H1 (cell line): Measurements from ENCODE around the gene FKBP2. TPM values are rescaled to one million over a fixed set of nuclear protein-coding genes. Genes with fewer than 3 reads are reported as not detected.

ENCODE experiments used
- CTCF ChIA-PET: fragments of 300-600 bp; sonication (Branson Sonifier 250); formaldehyde crosslinking; loops from one replicate; lab custom pipeline; 2021; ENCODE audit not compliant: partially characterized antibody; lab: Charles Lee
- POLR2A ChIA-PET: fragments of 300-600 bp; sonication (Branson Sonifier 250); formaldehyde crosslinking; loops from one replicate; lab custom pipeline; 2021; ENCODE audit warnings: inconsistent platforms; ENCODE audit not compliant: partially characterized antibody; lab: Charles Lee
- DNase-seq, 2 experiments: peaks; one replicate each; pipeline versions ENCODE4 v3.0.0 to v3.0.0-alpha.2; 2010 to 2022; ENCODE audit warnings: low spot score in 2 of 2, low read depth in 1 of 2, mixed read lengths in 1 of 2
- FAIRE-seq: peaks from 2 replicates; lab custom pipeline; 2011; peaks lifted over from hg19 to GRCh38; lab: Jason Lieb, UNC
- H2AFZ ChIP-seq: 2 replicates; pipeline ENCODE4 v1.8.1; 2012; ENCODE audit warnings: low read length, inconsistent platforms
- H2AK5ac ChIP-seq: 2 replicates; pipeline ENCODE4 v1.6.1; 2013; ENCODE audit warnings: low read depth, low read length
- H2BK120ac ChIP-seq: replicated peaks from 2 replicates; pipeline ENCODE3; 2013; ENCODE audit warnings: low read depth, low read length, inconsistent platforms
- H2BK12ac ChIP-seq: 2 replicates; pipeline ENCODE4 v1.6.1; 2013; ENCODE audit warnings: low read depth, low read length
- H2BK15ac ChIP-seq: 2 replicates; pipeline ENCODE4 v1.6.1; 2013; ENCODE audit warnings: low read length
- H2BK20ac ChIP-seq: 2 replicates; pipeline ENCODE4 v1.6.1; 2013; ENCODE audit warnings: low read length
- H2BK5ac ChIP-seq: 2 replicates; pipeline ENCODE4 v1.6.1; 2013; ENCODE audit warnings: low read depth, low read length
- H3K14ac ChIP-seq: 2 replicates; pipeline ENCODE4 v1.6.1; 2013; ENCODE audit warnings: inconsistent platforms; ENCODE audit not compliant: insufficient read length
- H3K18ac ChIP-seq: 2 replicates; pipeline ENCODE4 v1.6.1; 2013; ENCODE audit warnings: low read length; ENCODE audit errors: extremely low read depth
- H3K23ac ChIP-seq: 2 replicates; pipeline ENCODE4 v1.6.1; 2013; ENCODE audit warnings: inconsistent platforms; ENCODE audit not compliant: insufficient read length
- H3K23me2 ChIP-seq: 2 replicates; pipeline ENCODE4 v1.6.1; 2013; ENCODE audit warnings: low read depth, low read length
- H3K27ac ChIP-seq: 2 replicates; pipeline ENCODE4 v1.6.1; 2011; ENCODE audit warnings: low read depth, low read length, inconsistent platforms
- H3K27me3 ChIP-seq, 4 experiments: replicated peaks in 1 of 4; 1 replicate in 1 of 4; 2 replicates in 3 of 4; pipeline versions ENCODE4 v1.6.1 to v1.8.1; 2011 to 2013; ENCODE audit warnings: low read length in 3 of 4, mild to moderate bottlenecking in 3 of 4, inconsistent platforms in 2 of 4, mixed read lengths in 2 of 4, moderate library complexity in 1 of 4; ENCODE audit not compliant: control insufficient read depth in 3 of 4, insufficient read depth in 3 of 4; ENCODE audit errors: extremely low read depth in 1 of 4
- H3K36me3 ChIP-seq, 4 experiments: 2 replicates each; pipeline versions ENCODE4 v1.6.1 to v1.8.1; 2011 to 2013; ENCODE audit warnings: mild to moderate bottlenecking in 4 of 4, low read length in 3 of 4, moderate library complexity in 2 of 4, control low read depth in 1 of 4, inconsistent platforms in 1 of 4; ENCODE audit not compliant: insufficient read depth in 4 of 4, control insufficient read depth in 2 of 4
- H3K4ac ChIP-seq: replicated peaks from 2 replicates; pipeline ENCODE3; 2013; ENCODE audit warnings: low read length, low read depth, mixed read lengths, inconsistent platforms; ENCODE audit not compliant: insufficient read length
- H3K4me1 ChIP-seq, 4 experiments: replicated peaks in 1 of 4; 1 replicate in 1 of 4; 2 replicates in 3 of 4; pipeline versions ENCODE4 v1.6.1 to v1.8.1; 2011 to 2013; ENCODE audit warnings: low read length in 3 of 4, inconsistent platforms in 2 of 4, mixed read lengths in 1 of 4; ENCODE audit not compliant: insufficient read depth in 4 of 4, control insufficient read depth in 3 of 4
- H3K4me2 ChIP-seq, 2 experiments: 2 replicates each; pipeline versions ENCODE4 v1.6.1 to v1.8.1; 2011 to 2013; ENCODE audit warnings: low read depth in 2 of 2, low read length in 2 of 2, control low read depth in 1 of 2, inconsistent platforms in 1 of 2, mild to moderate bottlenecking in 1 of 2; ENCODE audit not compliant: insufficient read depth in 1 of 2
- H3K4me3 ChIP-seq, 4 experiments: fragments of 200-600, 300-600 bp in 1 of 4; sonication (generic), shearing (Covaris generic), sonication (Bioruptor Twin) in 1 of 4; 2 replicates each; pipeline versions ENCODE4 v1.5.1 to v1.8.1; 2011 to 2016; ENCODE audit warnings: low read length in 4 of 4, low read depth in 3 of 4, control low read depth in 2 of 4, inconsistent platforms in 2 of 4, mild to moderate bottlenecking in 2 of 4, mixed read lengths in 1 of 4, moderate library complexity in 1 of 4; ENCODE audit not compliant: insufficient read depth in 2 of 4; ENCODE audit errors: extremely low read depth in 1 of 4
- H3K56ac ChIP-seq: replicated peaks from 2 replicates; pipeline ENCODE3; 2013; ENCODE audit warnings: low read depth, mild to moderate bottlenecking, mixed read lengths, low read length, inconsistent platforms; ENCODE audit not compliant: insufficient read length
- H3K79me1 ChIP-seq: 2 replicates; pipeline ENCODE4 v1.6.1; 2013; ENCODE audit warnings: low read depth, low read length, control low read depth
- H3K79me2 ChIP-seq, 2 experiments: 2 replicates each; pipeline versions ENCODE4 v1.6.1 to v1.8.1; 2012 to 2013; ENCODE audit warnings: low read length in 2 of 2, mild to moderate bottlenecking in 2 of 2, inconsistent platforms in 1 of 2; ENCODE audit not compliant: insufficient read depth in 2 of 2, control insufficient read depth in 1 of 2
- H3K9ac ChIP-seq, 4 experiments: replicated peaks in 1 of 4; 1 replicate in 1 of 4; 2 replicates in 3 of 4; pipeline versions ENCODE4 v1.6.1 to v1.8.1; 2011 to 2013; ENCODE audit warnings: low read depth in 3 of 4, low read length in 3 of 4, control low read depth in 2 of 4, mild to moderate bottlenecking in 2 of 4, moderate library complexity in 2 of 4, inconsistent platforms in 1 of 4; ENCODE audit errors: extremely low read depth in 1 of 4
- H3K9me3 ChIP-seq, 2 experiments: 2 replicates each; pipeline versions ENCODE4 v1.6.1 to v1.8.1; 2012 to 2013; ENCODE audit warnings: mild to moderate bottlenecking in 2 of 2, moderate library complexity in 2 of 2, control low read depth in 1 of 2, inconsistent platforms in 1 of 2, low read depth in 1 of 2, low read length in 1 of 2, mixed read lengths in 1 of 2; ENCODE audit not compliant: insufficient read depth in 2 of 2
- H4K20me1 ChIP-seq, 2 experiments: replicated peaks in 1 of 2; 2 replicates each; pipeline versions ENCODE3 to v1.8.1; 2011 to 2013; ENCODE audit warnings: inconsistent platforms in 2 of 2, low read length in 2 of 2, mild to moderate bottlenecking in 1 of 2; ENCODE audit not compliant: insufficient read depth in 2 of 2, control insufficient read depth in 1 of 2
- H4K5ac ChIP-seq: 2 replicates; pipeline ENCODE4 v1.6.1; 2013; ENCODE audit warnings: low read length, low read depth, mixed read lengths, inconsistent platforms; ENCODE audit not compliant: insufficient read length
- H4K8ac ChIP-seq: 2 replicates; pipeline ENCODE4 v1.8.0; 2013; ENCODE audit warnings: mild to moderate bottlenecking, moderate library complexity, low read length, inconsistent platforms; ENCODE audit not compliant: insufficient read depth; ENCODE audit errors: extremely low read depth
- H4K91ac ChIP-seq: replicated peaks from 2 replicates; pipeline ENCODE3; 2013; ENCODE audit warnings: low read length, mixed read lengths, inconsistent platforms; ENCODE audit not compliant: insufficient read length
- CTCF ChIP-seq, 3 experiments: IDR thresholded peaks; 1 replicate in 2 of 3; 2 replicates in 1 of 3; pipeline versions ENCODE4 v1.5.1 to v1.6.1; 2011; ENCODE audit warnings: low read length in 3 of 3, mild to moderate bottlenecking in 3 of 3, inconsistent platforms in 2 of 3, low read depth in 1 of 3, moderate library complexity in 1 of 3; ENCODE audit not compliant: insufficient read depth in 1 of 3; ENCODE audit errors: control extremely low read depth in 1 of 3
- FOSL1 ChIP-seq: IDR thresholded peaks from 2 replicates; pipeline ENCODE4 v1.6.1; 2011; ENCODE audit warnings: mild to moderate bottlenecking, low read depth, low read length, moderate library complexity; ENCODE audit not compliant: insufficient read depth
- GABPA ChIP-seq: IDR thresholded peaks from 2 replicates; pipeline ENCODE4 v1.6.1; 2011; ENCODE audit warnings: mild to moderate bottlenecking, low read length, moderate library complexity, borderline replicate concordance; ENCODE audit not compliant: insufficient read depth
- POLR2AphosphoS5 ChIP-seq: IDR thresholded peaks from 2 replicates; pipeline ENCODE4 v1.6.1; 2011; ENCODE audit warnings: low read depth, low read length
- RAD21 ChIP-seq, 2 experiments: IDR thresholded peaks in 1 of 2; conservative IDR thresholded peaks in 1 of 2; 2 replicates each; pipeline ENCODE4 v1.6.1; 2011; ENCODE audit warnings: low read depth in 2 of 2, low read length in 2 of 2, improper control_type of control experiment in 1 of 2, inconsistent platforms in 1 of 2, mild to moderate bottlenecking in 1 of 2, moderate library complexity in 1 of 2
- SIRT6 ChIP-seq: IDR thresholded peaks from one replicate; pipeline ENCODE4 v1.7.1; 2012; ENCODE audit warnings: low read length, inconsistent platforms
- SP2 ChIP-seq: IDR thresholded peaks from 2 replicates; pipeline ENCODE4 v1.6.1; 2012; ENCODE audit warnings: mild to moderate bottlenecking, low read length, inconsistent platforms
- TBP ChIP-seq: IDR thresholded peaks from 2 replicates; pipeline ENCODE4 v1.6.1; 2011; ENCODE audit warnings: low read depth, low read length, improper control_type of control experiment
- TEAD4 ChIP-seq: IDR thresholded peaks from 2 replicates; pipeline ENCODE4 v1.6.1; 2012; ENCODE audit warnings: low read depth, low read length, inconsistent platforms, mixed read lengths
- ZNF274 ChIP-seq: IDR thresholded peaks from 2 replicates; pipeline ENCODE4 v1.7.0; 2012; ENCODE audit warnings: low read length, borderline replicate concordance; ENCODE audit errors: extremely low read depth
- WGBS, 2 experiments: shearing (Covaris generic) in 1 of 2; methylation state at CpG; one replicate each; pipeline versions ENCODE4 v1.1.6 to v1.1.7; 2013 to 2015; ENCODE audit warnings: low lambda C conversion rate in 2 of 2, mixed read lengths in 2 of 2, inconsistent platforms in 1 of 2, low coverage in 1 of 2, missing lambda C conversion rate in 1 of 2; ENCODE audit not compliant: insufficient replicate concordance in 2 of 2, insufficient coverage in 1 of 2, insufficient read length in 1 of 2; ENCODE audit errors: extremely low coverage in 1 of 2, missing lambda C conversion rate in 1 of 2; 5-methylcytosine and 5-hydroxymethylcytosine counted together
- polyA plus RNA-seq, 7 experiments: library from polyadenylated mRNA; depleted of rRNA in 3 of 7; stranded (reverse) in 5 of 7; unstranded in 2 of 7; fragments of >200 nt in 5 of 7; fragments of 200-250 nt in 2 of 7; gene quantifications; 1 replicate in 5 of 7; 2 replicates in 1 of 7; 4 replicates in 1 of 7; pipeline versions ENCODE4 v1.2.1 to v1.2.3, GENCODE V29; 2011 to 2013; ENCODE audit warnings: missing spikeins in 2 of 7, mixed read lengths in 2 of 7
- total RNA-seq: library from RNA; stranded (reverse); fragmentation: NEBNext Ultra II Directional; extraction: Animal tissue kit (Norgen Biotek cat#: 25700); gene quantifications from 2 replicates; pipeline ENCODE4 v1.2.1, GENCODE V29; 2021

The FKBP2 gene
- total and polyA plus RNA-seq, 2 of the 8 experiments (the other 6 are each of a cell fraction or from before 2014, with no cell fraction given) = 41.7 to 52.5 TPM

- Histone ChIP-seq H3K4me2 (no peak overlapping the region), H3K23me2 (peaks cover 18% of the 10 kb centered on the region), H3K79me1 (no peaks in the 10 kb centered on the region), H3K4me1 (peaks cover 0 to 12% (median 6%) of the 10 kb centered on the region in 4 experiments; a peak in 6 of 7 replicates), H3K27me3 (peaks cover 0 to 6% (median 3%) of the 10 kb centered on the region in 4 experiments; a peak in 4 of 7 replicates), H2BK15ac (no peak overlapping the region), H4K20me1 (peaks cover 0 to 8% of the 10 kb centered on the region in 2 experiments), H3K4ac (no peak overlapping the region), H3K27ac (no peak overlapping the region), H3K79me2 (peaks cover 0 to 3% of the 10 kb centered on the region in 2 experiments; a peak in 1 of 4 replicates), H2BK120ac (no peak overlapping the region), H3K36me3 (peaks cover 0 to 5% (median 1%) of the 10 kb centered on the region in 4 experiments; a peak in 1 of 8 replicates), H3K23ac (no peak overlapping the region), H4K5ac (no peak overlapping the region), H3K14ac (no peak overlapping the region), H2BK5ac (no peak overlapping the region), H3K4me3 (no peak overlapping the region), H2AK5ac (no peak overlapping the region), H4K8ac (no peak overlapping the region), H2AFZ (no peak overlapping the region), H3K9ac (no peak overlapping the region), H2BK12ac (no peak overlapping the region), H2BK20ac (no peak overlapping the region), H3K9me3 (no peaks in the 10 kb centered on the region), H4K91ac (no peak overlapping the region), H3K56ac (no peak overlapping the region), H3K18ac (no peak overlapping the region)
- DNase-seq (no peak), FAIRE-seq (no peak)
- 94% methylated on average over 11 of the region's 12 CpGs; no CpG with 5 or more reads in 1 of the 2 experiments for WGBS, 2 experiments
- POLR2A ChIA-PET = interaction anchor here (1.0 to 11.9 kb wide), 8 partner anchors 9 to 80 kb away, joined by 3 to 190 read pairs (median 4); partner anchors contain the start of genes FKBP2, PLCB3, PPP1R14B and PRDX5
- CTCF ChIA-PET = interaction anchor here (0.6 to 8.6 kb wide), 11 partner anchors 9 to 1495 kb away, joined by 3 to 51 read pairs (median 6); partner anchors contain the start of genes FERMT3, NUDT22, PLCB3 and PPP1R14B
- TF ChIP-seq ZNF274 (no peak), GABPA (no peak), SP2 (no peak), POLR2AphosphoS5 (no peak), CTCF (IDR thresholded peaks at IDR 0.05; ENCODE audit: control extremely low read depth in 1 of 3, insufficient read depth in 1 of 3, low read depth in 1 of 3, low read length in 3 of 3) (no peak), FOSL1 (no peak), TEAD4 (no peak), TBP (no peak), SIRT6 (no peak), RAD21 (IDR thresholded peaks at IDR 0.05 in 1 of 2, conservative IDR thresholded peaks at IDR 0.05 in 1 of 2; ENCODE audit: low read depth in 2 of 2, low read length in 2 of 2) (no peak)
Observed at GRCh38 chr11:64237484-64237951, 3.4 kb upstream of the FKBP2 start.
